SKM-1 (cell line): Measurements from ENCODE around the gene NPHP4.

Source experiments
- DNase-seq: peaks from one replicate; lab custom pipeline; 2025; ENCODE audit not compliant: unreplicated experiment; lab: John Stamatoyannopoulos, UW

Gene NPHP4

GRCh38 chr1:5992026-5992813 lies at the start of gene NPHP4:
Gene NPHP4, minus strand, starts transcription at chr1:5992425. Its CDS starts 6,136 bp downstream, at chr1:5986289.
- peak; percentile 88 for DNase-seq

- DNase-seq = no peak
These were observed 49.3 kb upstream of the NPHP4 start for GRCh38 chr1:6041432-6042062.

- no peak for DNase-seq
These were observed 48.7 kb upstream of the NPHP4 start for GRCh38 chr1:6040861-6041415.

GRCh38 chr1:6040444-6040843 lies 48.2 kb upstream of the NPHP4 start:
- DNase-seq = no peak

GRCh38 chr1:6039031-6039430 lies 46.8 kb upstream of the NPHP4 start:
- DNase-seq = no peak

- DNase-seq = no peak
These were observed 46.4 kb upstream of the NPHP4 start for GRCh38 chr1:6038603-6039002.

GRCh38 chr1:6037338-6037762 lies 45.1 kb upstream of the NPHP4 start:
- DNase-seq = no peak

- DNase-seq = no peak
These were observed 43.5 kb upstream of the NPHP4 start for GRCh38 chr1:6035719-6036118.

GRCh38 chr1:6035303-6035702 lies 43.1 kb upstream of the NPHP4 start:
- no peak for DNase-seq

- no peak for DNase-seq
These were observed 42.5 kb upstream of the NPHP4 start for GRCh38 chr1:6034750-6035096.

- DNase-seq = no peak
These were observed 41.9 kb upstream of the NPHP4 start for GRCh38 chr1:6033986-6034749.

GRCh38 chr1:6033124-6033523 lies 40.9 kb upstream of the NPHP4 start:
- no peak for DNase-seq

- DNase-seq = no peak
These were observed 38.5 kb upstream of the NPHP4 start for GRCh38 chr1:6030547-6031261.

- DNase-seq = no peak
These were observed 37.9 kb upstream of the NPHP4 start for GRCh38 chr1:6030132-6030531.

- DNase-seq = no peak
These were observed 37.1 kb upstream of the NPHP4 start for GRCh38 chr1:6029351-6029750.

GRCh38 chr1:6028042-6028850 lies 36.0 kb upstream of the NPHP4 start:
- DNase-seq = peak; percentile 82

- DNase-seq = peak; percentile 52
These were observed 35.4 kb upstream of the NPHP4 start for GRCh38 chr1:6027591-6027990.

GRCh38 chr1:6026095-6026809 lies 34.0 kb upstream of the NPHP4 start:
- DNase-seq = peak; percentile 83

GRCh38 chr1:6025269-6026094 lies 33.3 kb upstream of the NPHP4 start:
- no peak for DNase-seq
